Raji (cell line): ENCODE results near the gene LAYN.

Experiments
- POLR2A ChIP-seq: IDR thresholded peaks from 2 replicates; pipeline ENCODE4 v1.6.1; 2011; ENCODE audit warnings: low read depth, low read length, control low read depth; ENCODE audit not compliant: insufficient read depth

LAYN gene

GRCh38 chr11:111598148-111598547 lies 57.6 kb downstream of the LAYN start:
- no peak for TF ChIP-seq POLR2A

- no peak for TF ChIP-seq POLR2A
Measured at GRCh38 chr11:111598559-111598958, 58.0 kb downstream of the LAYN start.

- TF ChIP-seq POLR2A: no peak
Measured at GRCh38 chr11:111601636-111601978, 61.1 kb downstream of the LAYN start.

- peak; percentile 57 for TF ChIP-seq POLR2A
Measured at GRCh38 chr11:111601979-111602864, 61.7 kb downstream of the LAYN start, which contains the start of gene SIK2. Gene SIK2, plus strand, starts transcription at chr11:111602449. Its CDS starts 115 bp downstream, at chr11:111602564.

GRCh38 chr11:111602865-111603610 lies 62.5 kb downstream of the LAYN start:
- no peak for TF ChIP-seq POLR2A

- TF ChIP-seq POLR2A: no peak
Measured at GRCh38 chr11:111603611-111604130, 63.2 kb downstream of the LAYN start.

GRCh38 chr11:111604392-111605009 lies 64.0 kb downstream of the LAYN start:
- no peak for TF ChIP-seq POLR2A

- TF ChIP-seq POLR2A: no peak
Measured at GRCh38 chr11:111605681-111606080, 65.2 kb downstream of the LAYN start.

- TF ChIP-seq POLR2A: no peak
Measured at GRCh38 chr11:111606986-111607385, 66.5 kb downstream of the LAYN start.

GRCh38 chr11:111607751-111608150 lies 67.2 kb downstream of the LAYN start:
- TF ChIP-seq POLR2A: no peak
